SU-DHL-6 (cell line): ENCODE results near the gene ALKBH6.

Source experiments
- EZH2phosphoT487 ChIP-seq: fragments of 200-600 bp; sonication (generic), shearing (Covaris generic); conservative IDR thresholded peaks from 2 replicates; pipeline ENCODE4 v1.6.1; 2018; ENCODE audit warnings: mild to moderate bottlenecking, antibody characterized with exemption, low read length, moderate library complexity, mixed read lengths
- TF ChIP-seq, protein P1 (sequence below): fragments of 200-600 bp; sonication (generic); IDR thresholded peaks from one replicate; pipeline ENCODE4 v1.5.1; 2017; ENCODE audit warnings: antibody characterized with exemption, mild to moderate bottlenecking, low read length, moderate library complexity; ENCODE audit not compliant: insufficient read depth, poor library complexity, severe bottlenecking

- TF ChIP-seq, protein P1, sequence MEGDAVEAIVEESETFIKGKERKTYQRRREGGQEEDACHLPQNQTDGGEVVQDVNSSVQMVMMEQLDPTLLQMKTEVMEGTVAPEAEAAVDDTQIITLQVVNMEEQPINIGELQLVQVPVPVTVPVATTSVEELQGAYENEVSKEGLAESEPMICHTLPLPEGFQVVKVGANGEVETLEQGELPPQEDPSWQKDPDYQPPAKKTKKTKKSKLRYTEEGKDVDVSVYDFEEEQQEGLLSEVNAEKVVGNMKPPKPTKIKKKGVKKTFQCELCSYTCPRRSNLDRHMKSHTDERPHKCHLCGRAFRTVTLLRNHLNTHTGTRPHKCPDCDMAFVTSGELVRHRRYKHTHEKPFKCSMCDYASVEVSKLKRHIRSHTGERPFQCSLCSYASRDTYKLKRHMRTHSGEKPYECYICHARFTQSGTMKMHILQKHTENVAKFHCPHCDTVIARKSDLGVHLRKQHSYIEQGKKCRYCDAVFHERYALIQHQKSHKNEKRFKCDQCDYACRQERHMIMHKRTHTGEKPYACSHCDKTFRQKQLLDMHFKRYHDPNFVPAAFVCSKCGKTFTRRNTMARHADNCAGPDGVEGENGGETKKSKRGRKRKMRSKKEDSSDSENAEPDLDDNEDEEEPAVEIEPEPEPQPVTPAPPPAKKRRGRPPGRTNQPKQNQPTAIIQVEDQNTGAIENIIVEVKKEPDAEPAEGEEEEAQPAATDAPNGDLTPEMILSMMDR = no peak
- no peak for TF ChIP-seq EZH2phosphoT487
These were observed 9.4 kb upstream of the ALKBH6 start for GRCh38 chr19:36023432-36023831.
